Stomach smooth muscle (tissue), 2 donors: Measurements from ENCODE around the gene CFAP58.

ENCODE experiments used
- H3K27ac ChIP-seq: one replicate; pipeline ENCODE4 v1.7.0; 2013; ENCODE audit warnings: mild to moderate bottlenecking, low read length, inconsistent platforms
- H3K27me3 ChIP-seq, 2 donors: one replicate each; pipeline ENCODE4 v1.7.0; 2013; ENCODE audit warnings: low read length in 2 of 2; ENCODE audit not compliant: insufficient read depth in 2 of 2, control insufficient read depth in 1 of 2
- H3K36me3 ChIP-seq, 2 donors: one replicate each; pipeline ENCODE4 v1.7.0; 2013; ENCODE audit warnings: low read length in 2 of 2; ENCODE audit not compliant: control insufficient read depth in 2 of 2, insufficient read depth in 2 of 2
- H3K4me1 ChIP-seq: one replicate; pipeline ENCODE4 v1.7.0; 2013; ENCODE audit warnings: low read length; ENCODE audit not compliant: control insufficient read depth, insufficient read depth
- H3K4me3 ChIP-seq, 2 donors: one replicate each; pipeline ENCODE4 v1.7.0; 2013; ENCODE audit warnings: low read length in 2 of 2
- H3K9ac ChIP-seq, 2 donors: one replicate each; pipeline ENCODE4 v1.7.0; 2013; ENCODE audit warnings: low read length in 2 of 2, mild to moderate bottlenecking in 1 of 2
- H3K9me3 ChIP-seq, 2 donors: one replicate each; pipeline ENCODE4 v1.7.0; 2013; ENCODE audit warnings: low read length in 2 of 2; ENCODE audit not compliant: control insufficient read depth in 2 of 2
- donor health status: healthy.
- donor health status: Pancreatic carcinoma.

The CFAP58 gene

DNA sequence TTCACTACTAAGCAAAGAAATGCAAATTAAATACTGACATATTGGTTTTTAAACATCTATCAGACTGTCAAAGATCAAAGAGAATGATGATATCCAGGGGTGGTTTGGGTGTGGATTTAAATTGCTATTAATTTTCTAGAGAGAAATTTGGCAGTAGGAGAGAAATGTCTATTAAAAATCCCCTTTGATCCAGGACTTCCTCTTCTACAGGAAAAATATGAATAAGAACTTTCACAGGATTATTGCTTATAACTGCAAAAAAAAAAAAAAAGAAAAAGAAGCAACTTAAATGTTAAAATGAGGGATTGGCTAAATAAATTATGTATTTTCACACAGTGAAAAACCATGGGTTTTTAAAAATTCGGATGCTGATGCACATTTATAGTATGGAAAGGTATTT is 21.0 kb downstream of the CFAP58 start:
- Histone ChIP-seq H3K4me1 (no peaks in the 10 kb centered on the region), H3K27ac (no peak overlapping the region), H3K27me3 (no peaks in the 10 kb centered on the region), H3K9me3 (peaks cover 2 to 3% of the 10 kb centered on the region in 2 donors), H3K4me3 (no peak overlapping the region), H3K9ac (no peak overlapping the region), H3K36me3 (no peaks in the 10 kb centered on the region)

DNA sequence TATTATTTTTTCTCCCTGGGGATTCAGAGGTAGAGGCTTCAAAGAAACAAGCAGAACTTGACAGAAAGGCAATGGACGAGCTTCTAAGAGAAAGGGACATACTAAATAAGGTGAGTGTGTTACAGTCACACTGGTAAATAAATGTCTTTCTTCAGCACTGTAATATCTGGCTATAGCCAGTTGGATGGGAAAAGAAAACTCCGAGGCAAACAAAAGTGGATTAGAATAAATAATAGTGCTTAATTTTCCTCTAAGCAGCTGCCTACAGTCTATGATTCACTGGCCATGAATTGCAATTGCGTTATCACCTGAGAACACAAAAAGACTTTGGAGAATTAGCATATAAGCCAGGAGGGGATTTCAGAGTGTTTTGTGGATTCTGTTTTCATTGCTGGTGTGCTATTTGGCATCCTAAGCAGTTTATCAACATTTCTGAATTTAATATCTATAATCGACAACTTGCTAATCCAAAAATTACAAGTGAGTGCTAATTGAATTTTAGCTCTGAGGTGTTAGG is 23.2 kb downstream of the CFAP58 start:
- Histone ChIP-seq H3K27ac (no peak overlapping the region), H3K36me3 (no peaks in the 10 kb centered on the region), H3K9ac (no peak overlapping the region), H3K4me3 (no peak overlapping the region), H3K4me1 (no peaks in the 10 kb centered on the region), H3K9me3 (no peaks in the 10 kb centered on the region), H3K27me3 (no peaks in the 10 kb centered on the region)

DNA sequence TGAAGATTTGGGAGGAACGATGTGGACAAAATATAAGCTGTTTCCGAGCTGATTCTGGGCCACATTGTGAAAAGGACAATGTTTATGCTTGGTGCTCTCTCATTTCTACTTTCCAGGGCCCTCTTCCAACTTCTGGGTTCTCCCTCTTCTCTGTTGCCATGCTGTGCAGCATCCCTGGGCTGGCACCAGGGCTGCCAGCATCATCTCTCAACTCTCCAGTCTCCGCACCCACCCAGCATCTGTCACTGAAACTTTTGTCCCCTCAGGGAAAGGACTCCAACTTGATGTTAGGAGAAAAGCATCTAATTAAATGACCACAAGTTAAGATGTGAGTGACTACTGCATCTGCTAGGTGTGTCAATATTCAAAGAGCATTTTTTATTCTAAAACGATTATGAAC is 26.7 kb downstream of the CFAP58 start:
- Histone ChIP-seq H3K27me3 (no peaks in the 10 kb centered on the region), H3K4me3 (no peak overlapping the region), H3K9me3 (no peaks in the 10 kb centered on the region), H3K27ac (no peak overlapping the region), H3K36me3 (no peaks in the 10 kb centered on the region), H3K4me1 (no peaks in the 10 kb centered on the region), H3K9ac (no peak overlapping the region)

DNA sequence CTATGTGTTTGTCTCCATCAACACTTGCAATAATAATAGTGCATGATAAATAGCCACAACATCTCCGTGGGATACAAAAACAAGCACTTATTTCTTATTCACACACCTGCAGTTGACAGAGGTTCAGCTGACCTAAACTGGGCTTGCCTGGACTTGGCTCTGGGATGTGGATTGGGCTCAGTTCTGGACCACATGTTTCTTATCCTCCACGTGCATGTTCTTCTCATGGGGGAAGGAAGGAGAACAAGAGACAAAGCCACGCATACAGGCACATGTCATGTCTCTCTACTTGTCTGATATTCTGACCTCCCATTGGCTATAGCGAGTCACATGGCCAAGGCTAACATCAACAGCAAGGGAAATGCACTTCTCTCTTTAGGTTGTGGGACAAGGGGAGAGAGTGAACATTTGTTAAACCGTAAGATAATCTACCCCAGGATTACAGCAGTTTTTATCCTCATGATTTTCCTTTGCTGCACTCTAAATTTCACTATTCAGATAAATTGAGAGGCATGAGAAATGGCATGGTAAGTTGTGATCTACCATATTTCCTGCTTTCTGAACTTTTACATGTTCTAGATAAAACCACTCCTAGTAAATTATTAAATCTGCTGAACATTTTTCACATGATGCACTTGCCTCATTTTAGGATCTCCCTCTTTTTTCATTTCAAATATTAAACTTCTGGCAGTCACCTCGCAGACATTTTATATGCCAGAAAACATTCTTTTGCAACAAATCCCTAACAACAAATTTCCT is 33.7 kb downstream of the CFAP58 start:
- no peaks in the 10 kb centered on the region for H3K4me1 ChIP-seq
- no peak overlapping the region for H3K9ac ChIP-seq
- no peak overlapping the region for H3K27ac ChIP-seq
- no peaks in the 10 kb centered on the region for H3K36me3 ChIP-seq
- no peaks in the 10 kb centered on the region for H3K27me3 ChIP-seq
- no peaks in the 10 kb centered on the region for H3K9me3 ChIP-seq
- H3K4me3 ChIP-seq: no peak overlapping the region

DNA sequence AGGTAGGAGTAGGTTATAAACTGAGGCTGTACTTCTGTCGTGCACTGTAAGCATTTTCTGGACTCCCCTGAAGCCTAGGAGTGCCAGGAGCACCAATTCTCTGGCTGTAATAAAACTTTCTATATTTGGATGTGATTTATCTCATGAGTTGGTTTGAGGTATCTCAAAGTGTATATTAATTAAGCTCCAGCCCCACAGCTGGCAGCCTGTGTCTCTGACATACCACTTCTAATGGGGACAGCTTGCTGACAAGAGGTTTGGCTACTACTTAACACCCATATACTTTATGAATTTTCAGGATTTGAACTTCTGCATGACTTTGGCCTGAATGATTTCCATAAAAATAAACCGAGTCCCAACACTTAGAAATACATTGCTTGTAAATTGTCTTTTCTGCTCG is 35.2 kb downstream of the CFAP58 start:
- Histone ChIP-seq H3K9ac (no peak overlapping the region), H3K4me3 (no peak overlapping the region), H3K36me3 (no peaks in the 10 kb centered on the region), H3K27me3 (no peaks in the 10 kb centered on the region), H3K27ac (no peak overlapping the region), H3K4me1 (no peaks in the 10 kb centered on the region), H3K9me3 (no peaks in the 10 kb centered on the region)

DNA sequence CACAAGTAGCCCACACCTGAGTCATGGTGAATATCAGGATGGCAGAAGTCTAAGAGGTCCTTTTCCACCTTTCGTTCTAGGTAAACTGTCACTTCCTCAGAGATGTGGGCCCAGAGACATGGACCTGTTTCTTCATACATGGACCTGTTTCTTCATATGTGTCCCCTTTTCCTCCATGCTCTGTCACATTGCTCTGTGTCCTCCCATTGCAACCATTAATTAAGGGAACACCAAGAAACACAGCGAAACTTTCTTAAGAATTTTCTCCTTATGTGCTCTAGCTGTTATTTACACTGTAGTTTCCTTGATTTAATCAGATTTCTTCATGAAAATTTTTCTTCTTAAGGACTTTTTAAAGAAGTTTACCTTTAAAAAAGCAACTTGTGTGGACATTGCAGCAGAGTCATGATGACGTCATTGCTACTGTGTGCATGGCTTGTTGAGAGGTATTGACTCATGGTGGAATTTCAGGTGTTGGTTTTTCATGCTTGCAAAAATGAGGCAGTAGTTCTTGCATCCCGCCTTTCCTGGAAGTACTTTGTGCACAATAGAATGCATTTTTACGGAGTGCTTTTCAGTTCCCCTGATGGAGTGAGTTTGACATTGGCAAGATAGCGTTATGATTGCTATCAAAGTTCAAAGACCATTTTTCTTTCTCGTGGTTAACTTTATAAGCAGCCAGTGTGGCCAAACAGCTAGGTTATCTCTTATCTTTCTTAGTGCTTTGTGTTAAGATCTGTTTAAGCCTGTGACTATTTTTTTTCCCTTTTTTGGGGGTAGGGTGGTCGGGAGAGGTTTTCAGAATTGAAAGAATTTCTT is 37.7 kb downstream of the CFAP58 start:
- Histone ChIP-seq H3K27ac (no peak overlapping the region), H3K4me3 (no peak overlapping the region), H3K27me3 (no peaks in the 10 kb centered on the region), H3K9me3 (no peaks in the 10 kb centered on the region), H3K36me3 (no peaks in the 10 kb centered on the region), H3K4me1 (no peaks in the 10 kb centered on the region), H3K9ac (no peak overlapping the region)

DNA sequence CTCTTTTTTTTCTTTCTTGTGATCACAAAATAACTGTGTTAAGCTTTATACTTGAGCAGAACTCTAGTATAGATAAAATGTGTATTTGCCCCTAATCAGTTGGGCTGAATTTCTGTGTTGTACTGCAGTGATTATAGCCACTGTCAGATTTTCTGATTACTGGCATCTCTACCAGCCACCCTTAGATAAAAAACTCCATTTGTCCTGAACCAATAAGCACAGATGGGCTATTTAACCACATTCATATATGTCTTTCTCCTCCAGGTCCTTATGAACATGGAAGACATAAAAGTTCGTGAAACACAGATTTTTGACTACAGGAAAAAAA is 38.3 kb downstream of the CFAP58 start:
- Histone ChIP-seq H3K36me3 (no peaks in the 10 kb centered on the region), H3K9ac (no peak overlapping the region), H3K27me3 (no peaks in the 10 kb centered on the region), H3K9me3 (no peaks in the 10 kb centered on the region), H3K27ac (no peak overlapping the region), H3K4me1 (no peaks in the 10 kb centered on the region), H3K4me3 (no peak overlapping the region)

DNA sequence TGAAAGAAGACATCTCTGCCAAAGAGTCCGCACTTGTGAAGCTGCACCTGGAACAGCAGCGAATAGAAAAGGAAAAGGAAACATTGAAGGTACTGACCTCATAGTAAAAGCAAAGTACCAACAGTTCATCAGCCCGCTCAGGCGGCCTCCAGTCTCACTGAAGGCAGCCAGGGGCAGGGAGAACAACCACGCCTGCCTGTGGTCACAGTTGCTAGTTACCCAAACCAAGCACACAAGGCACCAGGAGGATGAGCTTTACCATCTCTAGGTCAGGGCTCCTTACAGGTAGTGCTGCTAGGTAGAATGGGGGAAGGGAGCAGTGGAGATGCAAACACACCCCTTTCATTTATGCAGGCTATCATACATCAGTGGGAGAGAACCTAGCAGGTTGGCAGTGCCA is 39.8 kb downstream of the CFAP58 start:
- Histone ChIP-seq H3K9ac (no peak overlapping the region), H3K4me1 (no peaks in the 10 kb centered on the region), H3K36me3 (no peaks in the 10 kb centered on the region), H3K9me3 (no peaks in the 10 kb centered on the region), H3K27ac (no peak overlapping the region), H3K4me3 (no peak overlapping the region), H3K27me3 (no peaks in the 10 kb centered on the region)

- no peaks in the 10 kb centered on the region for H3K36me3 ChIP-seq
- H3K27me3 ChIP-seq: no peaks in the 10 kb centered on the region
- H3K9ac ChIP-seq: no peak overlapping the region
- no peaks in the 10 kb centered on the region for H3K4me1 ChIP-seq
- no peak overlapping the region for H3K27ac ChIP-seq
- no peaks in the 10 kb centered on the region for H3K9me3 ChIP-seq
- H3K4me3 ChIP-seq: no peak overlapping the region
These were observed 42.9 kb downstream of the CFAP58 start for GRCh38 chr10:104396581-104396980.

- H3K27me3 ChIP-seq: no peaks in the 10 kb centered on the region
- H3K4me3 ChIP-seq: no peak overlapping the region
- no peaks in the 10 kb centered on the region for H3K36me3 ChIP-seq
- no peaks in the 10 kb centered on the region for H3K9me3 ChIP-seq
- no peak overlapping the region for H3K9ac ChIP-seq
- no peak overlapping the region for H3K27ac ChIP-seq
- no peaks in the 10 kb centered on the region for H3K4me1 ChIP-seq
These were observed 50.0 kb downstream of the CFAP58 start for GRCh38 chr10:104403636-104404035.
